Mucosa of stomach (tissue), 1 donor: ENCODE data around the gene TMOD2.

Experiments used
- H3K27me3 ChIP-seq: one replicate; pipeline ENCODE4 v1.7.0; 2013; ENCODE audit warnings: mild to moderate bottlenecking, low read length; ENCODE audit not compliant: control insufficient read depth, insufficient read depth
- H3K36me3 ChIP-seq: one replicate; pipeline ENCODE4 v1.7.0; 2013; ENCODE audit warnings: low read length; ENCODE audit not compliant: control insufficient read depth, insufficient read depth
- H3K4me1 ChIP-seq: one replicate; pipeline ENCODE4 v1.7.0; 2013; ENCODE audit warnings: mild to moderate bottlenecking, low read length; ENCODE audit not compliant: control insufficient read depth, insufficient read depth
- H3K4me3 ChIP-seq: one replicate; pipeline ENCODE4 v1.7.0; 2013; ENCODE audit warnings: low read length
- H3K9ac ChIP-seq: one replicate; pipeline ENCODE4 v1.7.0; 2013; ENCODE audit warnings: mild to moderate bottlenecking, low read length, moderate library complexity
- H3K9me3 ChIP-seq: one replicate; pipeline ENCODE4 v1.7.0; 2013; ENCODE audit warnings: mild to moderate bottlenecking, low read length, moderate library complexity; ENCODE audit not compliant: control insufficient read depth
- donor health status: Pancreatic carcinoma.

TMOD2 gene

DNA sequence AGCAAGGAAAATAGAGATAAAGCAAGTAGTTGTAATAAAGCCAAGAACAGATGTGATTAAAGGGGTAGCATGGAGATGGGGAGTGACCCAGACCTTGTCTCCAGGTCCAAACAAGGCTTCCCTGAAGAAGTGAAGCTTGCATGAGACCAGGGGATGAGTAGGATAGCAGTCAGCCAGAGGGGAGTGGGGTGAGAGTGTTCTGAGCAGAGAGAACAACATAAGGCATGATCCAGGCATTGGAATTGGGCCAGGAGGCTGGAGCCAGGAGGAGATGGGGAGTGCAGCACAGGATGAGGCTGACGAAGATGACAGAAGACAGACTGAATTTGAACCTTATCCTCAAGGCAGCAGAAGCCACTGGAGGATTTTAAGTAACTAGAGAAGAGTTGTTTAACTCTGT, 7.2 kb downstream of the TMOD2 start:
- no peak overlapping the region for H3K9ac ChIP-seq
- no peaks in the 10 kb centered on the region for H3K36me3 ChIP-seq
- H3K4me1 ChIP-seq: peaks cover 9% of the 10 kb centered on the region
- no peak overlapping the region for H3K4me3 ChIP-seq
- H3K9me3 ChIP-seq: no peaks in the 10 kb centered on the region
- H3K27me3 ChIP-seq: peaks cover 4% of the 10 kb centered on the region

GRCh38 chr15:51759557-51760070, 8.2 kb downstream of the TMOD2 start:
- H3K36me3 ChIP-seq: no peaks in the 10 kb centered on the region
- no peak overlapping the region for H3K9ac ChIP-seq
- H3K27me3 ChIP-seq: peaks cover 4% of the 10 kb centered on the region
- H3K4me1 ChIP-seq: peaks cover 9% of the 10 kb centered on the region
- no peaks in the 10 kb centered on the region for H3K9me3 ChIP-seq
- H3K4me3 ChIP-seq: no peak overlapping the region

- no peaks in the 10 kb centered on the region for H3K9me3 ChIP-seq
- no peak overlapping the region for H3K9ac ChIP-seq
- H3K36me3 ChIP-seq: no peaks in the 10 kb centered on the region
- H3K4me3 ChIP-seq: no peak overlapping the region
- no peaks in the 10 kb centered on the region for H3K27me3 ChIP-seq
- peaks cover 9% of the 10 kb centered on the region for H3K4me1 ChIP-seq
Observed at GRCh38 chr15:51760805-51761204, 9.4 kb downstream of the TMOD2 start.

DNA sequence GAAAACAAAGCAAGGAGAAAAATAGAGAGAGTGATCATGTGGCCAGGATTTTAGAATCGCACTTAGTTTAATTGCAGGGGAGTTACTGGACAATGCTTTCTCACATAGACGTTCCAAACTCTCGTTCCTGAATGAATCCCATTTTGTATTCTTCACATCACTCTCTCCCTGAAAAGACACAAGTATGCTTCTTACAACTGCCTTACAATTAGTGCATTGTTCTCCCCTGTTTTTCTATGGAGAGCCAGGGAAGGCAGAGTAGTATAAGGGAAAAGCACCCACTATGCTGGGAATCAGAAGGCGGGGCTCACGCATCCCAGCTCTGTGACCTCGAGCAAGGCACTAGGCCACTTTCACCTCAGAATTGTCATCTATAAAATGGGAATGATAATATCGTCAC, 14.4 kb downstream of the TMOD2 start:
- no peaks in the 10 kb centered on the region for H3K27me3 ChIP-seq
- H3K9me3 ChIP-seq: no peaks in the 10 kb centered on the region
- no peaks in the 10 kb centered on the region for H3K4me1 ChIP-seq
- no peak overlapping the region for H3K4me3 ChIP-seq
- H3K36me3 ChIP-seq: no peaks in the 10 kb centered on the region
- H3K9ac ChIP-seq: no peak overlapping the region

DNA sequence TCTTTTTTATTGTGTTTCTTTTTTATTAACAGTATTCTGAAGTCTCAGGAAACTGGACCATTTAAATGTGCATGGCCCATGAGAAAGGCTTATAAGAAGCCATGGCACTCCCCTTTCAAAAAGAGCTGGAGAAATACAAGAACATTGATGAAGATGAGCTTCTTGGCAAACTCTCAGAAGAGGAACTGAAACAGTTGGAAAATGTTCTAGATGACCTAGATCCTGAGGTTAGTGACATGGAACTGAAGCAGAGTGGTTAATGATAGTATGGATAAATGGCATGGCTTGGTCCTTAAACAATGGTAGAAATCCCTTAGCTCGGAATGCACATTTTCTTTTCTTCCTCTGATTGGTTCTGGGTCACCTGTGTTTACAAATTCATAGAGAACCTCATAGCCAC, 14.9 kb downstream of the TMOD2 start:
- no peaks in the 10 kb centered on the region for H3K4me1 ChIP-seq
- H3K4me3 ChIP-seq: no peak overlapping the region
- no peaks in the 10 kb centered on the region for H3K9me3 ChIP-seq
- no peaks in the 10 kb centered on the region for H3K36me3 ChIP-seq
- no peaks in the 10 kb centered on the region for H3K27me3 ChIP-seq
- H3K9ac ChIP-seq: no peak overlapping the region

GRCh38 chr15:51768018-51768417, 16.6 kb downstream of the TMOD2 start:
- H3K36me3 ChIP-seq: no peaks in the 10 kb centered on the region
- no peaks in the 10 kb centered on the region for H3K9me3 ChIP-seq
- H3K4me1 ChIP-seq: no peaks in the 10 kb centered on the region
- no peaks in the 10 kb centered on the region for H3K27me3 ChIP-seq
- H3K4me3 ChIP-seq: no peak overlapping the region
- no peak overlapping the region for H3K9ac ChIP-seq

GRCh38 chr15:51770902-51771301, 19.5 kb downstream of the TMOD2 start:
- Histone ChIP-seq H3K4me1 (peaks cover under 1% of the 10 kb centered on the region), H3K4me3 (no peak overlapping the region), H3K9me3 (no peaks in the 10 kb centered on the region), H3K36me3 (no peaks in the 10 kb centered on the region), H3K9ac (no peak overlapping the region), H3K27me3 (no peaks in the 10 kb centered on the region)

DNA sequence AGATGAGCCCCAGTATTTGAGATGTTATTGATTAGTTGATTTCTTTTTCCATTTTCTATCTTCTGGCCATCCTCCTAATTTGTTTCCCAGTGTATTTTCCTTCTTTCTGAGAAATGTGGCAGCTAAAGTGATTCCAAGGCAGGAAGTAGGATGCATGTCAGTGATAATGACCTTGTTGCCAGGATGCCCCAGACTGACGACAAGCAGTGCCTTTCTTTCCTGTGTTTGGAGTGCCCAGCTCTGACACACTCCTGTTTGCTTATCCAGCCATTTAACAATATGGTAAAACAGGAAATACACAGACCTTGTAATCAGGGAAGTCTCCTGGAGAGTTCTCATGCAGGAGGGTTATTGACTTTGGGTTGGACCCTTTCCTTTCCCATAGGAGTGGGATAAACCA, 20.4 kb downstream of the TMOD2 start:
- Histone ChIP-seq H3K27me3 (no peaks in the 10 kb centered on the region), H3K4me3 (no peak overlapping the region), H3K4me1 (peaks cover 3% of the 10 kb centered on the region), H3K9ac (no peak overlapping the region), H3K36me3 (no peaks in the 10 kb centered on the region), H3K9me3 (no peaks in the 10 kb centered on the region)

GRCh38 chr15:51774916-51775315, 23.5 kb downstream of the TMOD2 start:
- Histone ChIP-seq H3K4me3 (no peak overlapping the region), H3K36me3 (no peaks in the 10 kb centered on the region), H3K9me3 (no peaks in the 10 kb centered on the region), H3K4me1 (peaks cover 3% of the 10 kb centered on the region), H3K27me3 (no peaks in the 10 kb centered on the region), H3K9ac (no peak overlapping the region)

- Histone ChIP-seq H3K27me3 (no peaks in the 10 kb centered on the region), H3K9me3 (no peaks in the 10 kb centered on the region), H3K4me1 (peaks cover 3% of the 10 kb centered on the region), H3K36me3 (no peaks in the 10 kb centered on the region), H3K4me3 (no peak overlapping the region), H3K9ac (peak overlapping the region; percentile 31)
Observed at GRCh38 chr15:51775967-51776816, 24.8 kb downstream of the TMOD2 start.

DNA sequence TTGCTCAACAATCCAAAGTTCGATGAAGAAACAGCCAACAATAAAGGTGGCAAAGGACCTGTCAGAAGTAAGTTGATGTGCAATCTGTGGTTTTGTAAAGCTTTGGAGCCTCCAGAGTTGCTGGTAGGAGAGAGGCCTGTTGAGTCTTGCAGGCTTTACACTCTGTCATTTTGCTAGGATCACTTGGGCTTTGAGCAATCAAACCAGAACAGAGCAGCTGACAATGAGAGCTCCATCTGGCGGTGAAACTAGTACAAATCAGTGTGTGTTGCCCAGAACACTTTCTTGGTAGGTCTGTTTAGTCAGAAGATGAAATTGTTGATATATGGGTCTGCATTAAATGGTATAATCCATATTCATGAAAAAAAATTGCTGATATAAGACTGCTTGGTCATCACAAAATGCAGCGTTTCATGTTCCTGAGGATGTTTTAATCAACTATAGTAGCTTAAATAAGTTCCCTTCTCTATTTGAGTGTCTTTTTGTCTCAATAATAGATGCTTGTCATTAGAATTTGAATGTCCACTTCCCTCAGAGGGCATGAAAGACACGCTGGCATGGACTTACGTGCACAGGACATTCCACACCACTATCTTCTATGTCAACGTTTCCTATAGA, 25.7 kb downstream of the TMOD2 start:
- Histone ChIP-seq H3K36me3 (no peaks in the 10 kb centered on the region), H3K9me3 (no peaks in the 10 kb centered on the region), H3K27me3 (no peaks in the 10 kb centered on the region), H3K4me1 (peaks cover 3% of the 10 kb centered on the region), H3K9ac (no peak overlapping the region), H3K4me3 (no peak overlapping the region)

- Histone ChIP-seq H3K9me3 (no peaks in the 10 kb centered on the region), H3K27me3 (no peaks in the 10 kb centered on the region), H3K9ac (no peak overlapping the region), H3K36me3 (no peaks in the 10 kb centered on the region), H3K4me1 (peaks cover 3% of the 10 kb centered on the region), H3K4me3 (no peak overlapping the region)
Observed at GRCh38 chr15:51780636-51781035, 29.2 kb downstream of the TMOD2 start.
